Measurements from ENCODE around the gene CAMTA1.
"Not testable (repeated sequence)": the region's sequence is repeated elsewhere in the genome, so short reads cannot be mapped to it uniquely, and the experiment has no call there.

CAMTA1 gene

GRCh38 chr1:6810146-6810734 is 25.0 kb downstream of the CAMTA1 start:
- DNase-seq (ENCODE audit: low read depth, low spot score), result not testable (repeated sequence)

- DNase-seq (ENCODE audit: low read depth, low spot score), result no peak
Observed at GRCh38 chr1:6811583-6811982, 26.3 kb downstream of the CAMTA1 start.

- no peak for DNase-seq (ENCODE audit: low read depth, low spot score)
Observed at GRCh38 chr1:6813165-6813564, 27.9 kb downstream of the CAMTA1 start.

GRCh38 chr1:6815726-6816125 is 30.5 kb downstream of the CAMTA1 start:
- DNase-seq (ENCODE audit: low read depth, low spot score), result no peak

- DNase-seq (ENCODE audit: low read depth, low spot score), result no peak
Observed at GRCh38 chr1:6819246-6820040, 34.2 kb downstream of the CAMTA1 start.

- DNase-seq (ENCODE audit: low read depth, low spot score), result no peak
Observed at GRCh38 chr1:6820899-6821298, 35.6 kb downstream of the CAMTA1 start.

- no peak for DNase-seq (ENCODE audit: low read depth, low spot score)
Observed at GRCh38 chr1:6822530-6823359, 37.5 kb downstream of the CAMTA1 start.

- no peak for DNase-seq (ENCODE audit: low read depth, low spot score)
Observed at GRCh38 chr1:6823793-6824192, 38.5 kb downstream of the CAMTA1 start.

GRCh38 chr1:6824665-6825368 is 39.6 kb downstream of the CAMTA1 start:
- no peak for DNase-seq (ENCODE audit: low read depth, low spot score)

- DNase-seq (ENCODE audit: low read depth, low spot score), result no peak
Observed at GRCh38 chr1:6825828-6826227, 40.6 kb downstream of the CAMTA1 start.

- DNase-seq (ENCODE audit: low read depth, low spot score), result no peak
Observed at GRCh38 chr1:6827079-6827478, 41.8 kb downstream of the CAMTA1 start.

GRCh38 chr1:6827630-6828165 is 42.4 kb downstream of the CAMTA1 start:
- no peak for DNase-seq (ENCODE audit: low read depth, low spot score)

GRCh38 chr1:6831366-6831765 is 46.1 kb downstream of the CAMTA1 start:
- no peak for DNase-seq (ENCODE audit: low read depth, low spot score)

GRCh38 chr1:6832006-6832405 is 46.8 kb downstream of the CAMTA1 start:
- not testable (repeated sequence) for DNase-seq (ENCODE audit: low read depth, low spot score)

GRCh38 chr1:6832531-6833188 is 47.4 kb downstream of the CAMTA1 start:
- no peak for DNase-seq (ENCODE audit: low read depth, low spot score)

GRCh38 chr1:6833804-6834203 is 48.5 kb downstream of the CAMTA1 start:
- DNase-seq (ENCODE audit: low read depth, low spot score), result no peak

- DNase-seq (ENCODE audit: low read depth, low spot score), result no peak
Observed at GRCh38 chr1:6834366-6834765, 49.1 kb downstream of the CAMTA1 start.

GRCh38 chr1:6835139-6835538 is 49.9 kb downstream of the CAMTA1 start:
- DNase-seq (ENCODE audit: low read depth, low spot score), result no peak

GRCh38 chr1:6842301-6842700 is 57.0 kb downstream of the CAMTA1 start:
- DNase-seq (ENCODE audit: low read depth, low spot score), result no peak

- DNase-seq (ENCODE audit: low read depth, low spot score), result not testable (repeated sequence)
Observed at GRCh38 chr1:6845786-6846185, 60.5 kb downstream of the CAMTA1 start.

- DNase-seq (ENCODE audit: low read depth, low spot score), result no peak
Observed at GRCh38 chr1:6848816-6849215, 63.6 kb downstream of the CAMTA1 start.

All from iPS DF 19.7 (cell line).